ENCODE data around the gene RGS6.
"Not testable (repeated sequence)": the region's sequence is repeated elsewhere in the genome, so short reads cannot be mapped to it uniquely, and the experiment has no call there.

Gene RGS6

GRCh38 chr14:72472845-72473244, 540.6 kb downstream of the RGS6 start:
- no peak for DNase-seq

DNA sequence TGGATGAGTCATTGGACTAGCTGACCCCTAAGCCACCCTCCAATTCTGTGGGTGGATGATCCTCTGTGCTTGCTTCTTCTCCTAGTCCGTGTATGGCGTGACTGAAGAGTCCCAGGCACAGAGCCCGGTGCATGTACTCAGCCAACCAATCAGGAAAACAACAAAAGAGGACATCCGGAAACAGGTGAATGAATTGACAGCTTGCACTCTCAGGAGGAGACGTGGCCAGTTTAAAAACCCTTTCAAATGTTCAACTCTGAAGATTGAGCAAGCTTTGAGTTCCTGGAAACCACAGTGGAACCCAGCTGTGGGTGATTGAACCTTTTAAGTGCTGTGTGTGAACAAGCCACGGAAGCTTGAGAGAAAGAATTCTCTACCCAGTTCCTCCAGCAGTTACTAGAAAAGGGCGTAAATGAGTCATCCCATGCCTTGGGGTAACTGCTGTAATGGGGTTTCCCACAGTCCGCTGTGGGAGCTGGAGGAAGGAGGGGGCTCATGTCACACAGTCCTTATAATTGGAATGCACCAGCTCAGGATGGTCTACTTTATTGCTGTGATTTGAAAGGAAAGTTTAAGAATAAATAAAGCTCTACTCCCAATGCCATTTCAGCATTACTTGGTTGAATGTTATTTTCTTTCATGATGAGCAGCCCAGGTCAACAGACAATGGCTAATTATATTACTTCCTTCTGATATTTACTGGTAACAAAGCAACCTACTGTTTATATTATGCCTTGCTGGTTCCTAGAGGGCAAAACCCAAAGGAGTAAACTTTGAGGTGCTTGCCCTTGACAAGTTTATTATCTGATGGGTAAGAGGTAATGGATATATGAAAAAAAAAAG, 544.6 kb downstream of the RGS6 start:
- no peak for DNase-seq

GRCh38 chr14:72477578-72477977, 545.3 kb downstream of the RGS6 start:
- not testable (repeated sequence) for DNase-seq

DNA sequence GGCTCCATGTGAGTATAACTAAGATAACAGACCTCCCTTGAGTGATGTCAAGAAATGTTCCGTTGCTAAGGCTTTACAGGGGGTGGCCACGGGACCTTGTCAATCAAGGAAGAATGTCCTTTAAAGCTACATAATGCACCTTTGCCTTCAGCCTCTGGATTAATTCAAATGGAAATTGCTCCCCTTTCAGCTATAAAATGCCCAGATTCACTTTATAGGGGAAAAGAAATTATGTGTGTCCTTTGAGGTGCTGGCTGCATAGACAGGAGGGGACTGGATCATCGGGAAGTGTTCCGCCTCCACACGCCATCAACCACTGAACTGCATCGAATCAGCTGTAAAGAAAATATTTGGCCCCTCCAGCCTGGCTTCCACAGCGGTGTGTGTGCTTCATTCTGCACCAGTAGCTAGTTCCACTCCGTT, 546.3 kb downstream of the RGS6 start:
- no peak for DNase-seq

- no peak for DNase-seq
Observed at GRCh38 chr14:72479461-72479931, 547.3 kb downstream of the RGS6 start.

DNA sequence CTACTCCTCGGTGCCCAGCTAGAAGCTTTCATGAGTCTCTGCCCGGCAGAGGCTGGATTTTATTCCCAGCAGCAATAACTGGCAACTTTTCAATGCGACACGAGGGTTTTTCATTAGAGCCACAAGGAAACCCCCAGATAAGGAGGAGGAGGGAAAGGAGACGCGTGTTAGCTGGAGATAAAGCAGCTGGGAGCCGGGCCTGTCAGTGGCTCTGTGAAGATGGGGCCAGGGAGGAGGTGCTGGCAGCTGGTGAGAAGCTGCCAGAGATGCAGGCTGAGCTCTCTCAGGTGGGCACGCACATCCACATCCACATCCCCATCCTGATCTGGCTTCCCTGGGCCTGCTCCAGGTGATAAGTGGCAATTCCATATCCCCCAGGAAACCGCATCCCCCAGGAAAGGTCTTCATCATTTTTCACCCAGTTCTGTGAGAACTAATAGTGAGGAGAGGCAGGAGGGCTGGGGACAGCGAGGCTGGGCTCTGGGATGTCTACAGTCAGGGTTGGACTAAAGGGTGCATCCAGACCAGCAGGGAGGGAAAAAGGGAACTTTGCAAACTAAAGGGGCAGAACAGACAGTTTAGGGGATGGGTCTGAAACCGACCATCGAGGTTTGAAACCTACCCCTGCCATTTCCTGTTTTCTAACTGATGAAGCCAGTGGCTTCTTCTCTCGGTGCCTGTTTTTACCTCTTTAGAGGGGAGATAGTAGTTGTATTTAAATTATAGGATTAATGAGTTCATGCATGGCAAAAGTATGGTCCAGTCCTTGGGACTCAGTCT, 548.4 kb downstream of the RGS6 start:
- DNase-seq = no peak

GRCh38 chr14:72483311-72483710, 551.1 kb downstream of the RGS6 start:
- DNase-seq = no peak

DNA sequence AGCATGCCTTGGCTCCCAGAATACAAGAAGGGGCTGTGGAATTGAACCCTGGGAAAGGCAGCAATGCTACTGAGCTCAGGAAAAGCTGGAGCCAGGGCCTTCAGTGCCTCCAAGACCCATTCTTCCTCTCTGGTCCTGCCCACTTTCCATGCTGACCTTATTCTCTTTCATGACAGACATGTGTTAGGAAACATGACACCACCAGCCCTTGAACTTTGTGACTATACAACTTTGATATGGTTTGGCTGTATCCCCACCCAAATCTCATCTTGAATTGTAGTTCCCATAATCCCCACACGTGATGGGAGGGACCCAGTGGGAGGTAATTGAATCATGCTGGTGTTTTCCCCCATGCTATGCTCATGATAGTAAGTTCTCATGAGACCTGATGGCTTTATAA, 553.5 kb downstream of the RGS6 start:
- DNase-seq = no peak

GRCh38 chr14:72488514-72488913, 556.3 kb downstream of the RGS6 start:
- DNase-seq = no peak

- DNase-seq = no peak
Observed at GRCh38 chr14:72492196-72492595, 560.0 kb downstream of the RGS6 start.

DNA sequence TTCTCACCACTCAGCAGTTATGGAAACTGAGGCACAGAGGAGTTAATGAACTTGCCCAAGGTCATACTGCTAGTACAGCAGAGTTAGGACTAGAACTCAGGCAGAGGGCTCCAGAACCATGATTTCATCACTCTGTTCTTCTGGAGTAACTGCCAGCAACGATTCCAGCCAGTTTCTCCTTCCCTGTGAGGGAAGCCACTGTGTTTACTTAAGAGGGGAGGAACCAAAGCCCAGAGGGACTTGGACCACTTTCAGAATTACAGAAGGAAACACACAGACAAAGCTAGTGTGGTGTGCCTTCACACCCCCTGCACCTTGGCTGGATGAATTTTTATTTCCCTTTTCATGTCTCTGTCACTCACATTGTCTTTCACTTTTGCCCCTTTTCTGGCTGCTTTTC, 563.4 kb downstream of the RGS6 start:
- no peak for DNase-seq

- DNase-seq = no peak
Observed at GRCh38 chr14:72498646-72499045, 566.4 kb downstream of the RGS6 start.

GRCh38 chr14:72499746-72500145, 567.5 kb downstream of the RGS6 start:
- no peak for DNase-seq

DNA sequence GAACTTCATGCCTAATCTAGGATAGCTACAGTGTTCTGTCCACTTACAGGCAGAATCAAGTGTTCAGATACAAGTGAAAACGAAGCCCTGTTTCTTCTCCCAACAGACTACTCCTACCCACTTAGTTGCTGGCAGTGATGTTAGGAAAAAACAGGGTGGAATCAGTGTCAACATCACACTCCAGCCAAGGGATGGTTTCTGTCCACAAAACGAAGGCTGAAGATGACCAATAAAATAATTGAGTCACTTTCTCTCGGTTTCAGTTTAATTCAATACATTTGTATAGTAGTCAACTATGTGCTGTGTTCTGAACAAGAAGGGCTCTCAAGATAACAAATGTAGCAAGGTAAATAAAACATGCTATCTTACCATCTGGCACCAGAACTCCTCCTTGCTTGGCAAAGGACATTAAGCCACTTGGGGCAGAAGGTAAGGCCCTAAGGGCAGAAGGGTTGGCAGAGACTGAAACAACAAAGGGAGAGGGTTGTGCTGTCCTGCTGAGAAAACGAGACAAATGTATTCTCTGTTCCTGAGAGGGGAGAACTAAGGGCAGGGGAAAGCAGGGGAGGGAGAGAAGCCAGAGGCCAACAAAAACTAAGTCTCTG, 568.1 kb downstream of the RGS6 start:
- no peak for DNase-seq

- DNase-seq = no peak
Observed at GRCh38 chr14:72501439-72501838, 569.2 kb downstream of the RGS6 start.

GRCh38 chr14:72503271-72503670, 571.0 kb downstream of the RGS6 start:
- DNase-seq = no peak

DNA sequence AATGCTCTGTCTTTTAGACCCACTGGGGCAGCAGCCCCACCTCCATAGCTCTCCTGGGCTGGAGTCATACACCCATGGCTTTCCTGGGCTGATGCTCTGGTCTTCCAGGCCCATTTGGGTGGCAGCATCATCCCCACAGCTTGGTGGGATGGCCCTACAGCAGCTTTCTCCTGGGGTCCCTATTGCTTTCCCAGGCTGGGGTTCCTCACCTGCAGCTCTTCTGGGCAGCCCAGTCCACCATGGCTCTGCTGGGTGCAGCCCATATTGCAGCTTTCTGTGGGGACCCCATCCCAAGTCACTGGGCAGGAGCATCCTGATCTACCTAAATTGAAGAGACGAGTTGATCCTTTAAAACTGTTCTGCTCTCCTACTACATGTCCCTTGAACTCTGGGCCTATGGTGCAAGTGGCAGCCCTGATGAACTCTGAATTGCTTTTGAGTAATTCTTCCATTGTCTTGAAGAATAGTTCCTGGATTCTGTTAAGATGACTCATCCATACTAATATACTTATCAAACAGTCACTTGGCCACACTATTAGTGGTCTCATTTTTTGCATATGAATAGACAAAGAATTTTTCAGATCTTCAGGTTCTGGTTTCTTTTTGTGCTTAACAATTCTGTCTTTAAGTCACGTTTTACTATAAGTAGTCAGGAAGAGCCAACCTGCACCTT, 571.6 kb downstream of the RGS6 start:
- no peak for DNase-seq

- no peak for DNase-seq
Observed at GRCh38 chr14:72510566-72510965, 578.3 kb downstream of the RGS6 start.

DNA sequence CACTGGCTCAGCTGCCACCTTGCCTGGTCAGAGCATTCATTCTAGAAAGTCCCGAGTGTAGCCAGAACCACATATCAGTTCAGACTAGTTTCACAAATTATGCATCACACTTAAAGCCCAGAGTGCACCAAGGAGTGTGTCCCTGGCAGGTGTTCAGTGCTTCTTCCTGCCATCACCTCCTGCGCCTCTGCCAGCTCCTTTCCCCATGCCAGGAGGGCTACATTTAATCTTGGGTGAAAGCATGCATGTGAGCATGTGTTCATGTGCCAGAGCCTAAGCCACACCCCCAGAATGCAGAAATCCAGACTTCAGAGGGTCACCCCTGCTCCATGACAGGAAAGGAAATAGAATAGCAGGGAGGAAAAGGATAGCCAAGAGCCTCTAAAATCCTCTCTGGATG, 580.1 kb downstream of the RGS6 start:
- DNase-seq = no peak

DNA sequence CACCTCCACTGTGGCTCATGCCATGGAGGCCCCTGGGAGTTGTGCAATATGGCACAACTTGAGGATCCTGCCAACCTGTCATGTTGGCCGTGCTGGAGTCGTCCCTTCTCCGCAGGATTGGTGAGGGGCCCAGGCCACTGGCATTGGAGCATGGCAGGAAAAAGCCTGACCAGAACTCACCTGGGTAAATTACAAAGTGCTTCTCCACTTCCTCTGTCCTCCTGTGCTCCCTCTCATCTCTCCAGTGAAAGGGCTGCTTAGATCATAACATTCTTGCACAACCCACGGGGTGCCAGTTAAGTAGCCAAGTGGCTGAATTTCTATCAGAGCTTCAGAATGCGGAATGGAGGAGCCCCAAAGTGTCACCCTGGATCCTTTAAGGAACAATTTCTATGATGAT, 580.7 kb downstream of the RGS6 start:
- DNase-seq = no peak

DNA sequence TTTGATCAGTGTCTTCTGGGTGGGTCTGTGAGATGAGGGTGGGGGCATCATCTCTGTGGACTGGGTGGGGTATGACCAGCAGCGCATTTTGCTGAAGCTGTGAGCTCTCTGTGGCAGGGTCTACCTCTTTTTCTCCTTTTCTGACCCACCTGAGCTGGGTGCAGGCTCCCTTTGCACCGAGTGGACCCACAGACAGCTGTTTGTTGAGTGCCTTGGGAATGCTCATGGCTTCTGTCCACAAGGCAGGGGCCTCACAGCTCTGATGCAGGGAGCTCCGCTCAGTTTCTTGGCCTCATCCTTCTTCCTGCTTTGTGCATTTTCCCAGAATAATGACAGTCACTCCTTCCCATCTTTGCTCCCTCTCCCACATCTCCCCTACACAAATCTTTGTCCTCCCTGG, 581.1 kb downstream of the RGS6 start:
- DNase-seq = no peak

DNA sequence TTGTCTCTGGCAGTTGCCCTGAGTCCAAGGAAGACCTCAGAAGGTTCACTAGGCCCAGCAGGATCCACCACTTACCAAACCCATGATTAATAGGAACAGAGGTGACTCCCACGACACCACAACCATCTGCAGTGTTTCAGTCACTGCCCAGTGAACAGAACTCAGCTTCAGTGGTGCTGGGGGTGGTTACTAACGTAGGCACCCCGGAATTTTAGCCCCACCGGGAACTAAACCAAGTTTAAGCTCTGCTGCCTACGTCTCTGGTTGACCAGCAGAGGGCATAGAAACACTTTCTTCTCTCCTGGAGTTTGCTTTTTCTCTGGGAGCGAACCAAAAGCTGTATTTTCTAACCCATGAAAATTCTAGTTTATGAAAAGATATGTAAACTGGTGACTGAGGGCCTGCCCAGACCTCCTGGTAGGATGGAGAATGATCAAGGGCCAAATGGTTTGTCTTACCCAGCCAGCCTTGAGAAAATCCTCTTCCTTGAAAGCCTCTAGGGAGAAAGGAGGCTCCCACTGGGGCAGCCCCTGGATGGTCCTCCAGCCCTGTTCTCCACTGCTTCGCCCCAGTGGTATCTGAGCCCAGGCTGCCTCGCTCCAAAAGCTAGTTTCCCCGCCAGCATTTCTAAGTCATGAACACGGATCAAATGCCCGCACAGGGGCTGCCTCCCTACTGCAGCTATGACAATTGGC, 581.9 kb downstream of the RGS6 start:
- no peak for DNase-seq

DNA sequence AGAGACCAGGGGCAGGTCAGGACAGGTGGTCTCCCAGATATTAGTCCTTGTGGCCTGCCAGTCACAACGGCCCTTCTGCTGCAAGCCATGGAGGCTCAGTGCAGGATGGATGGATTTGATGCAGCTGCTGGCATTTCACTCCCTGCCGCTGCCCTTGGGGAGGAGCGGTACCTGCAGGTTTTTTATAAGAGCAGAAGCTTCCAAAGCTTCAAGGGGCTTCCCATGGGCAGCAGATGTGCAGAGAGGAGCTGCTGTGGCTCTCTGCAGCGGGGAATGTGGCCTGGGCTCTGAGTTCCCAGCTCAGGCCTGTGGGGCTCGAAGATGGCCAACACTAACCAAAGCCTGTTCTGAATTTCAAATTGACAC, 582.4 kb downstream of the RGS6 start:
- no peak for DNase-seq

Measured in right forelimb (tissue), 1 donor.